Parathyroid adenoma (tissue), 2 donors: Measurements from ENCODE around the gene GNAS-AS1.

ENCODE experiments used
- H2AFZ ChIP-seq: fragments of 300-600 bp; sonication (generic); one replicate; pipeline ENCODE4 v1.7.0; 2017; ENCODE audit warnings: antibody characterized with exemption, mild to moderate bottlenecking
- H3K27ac ChIP-seq: fragments of 300-600 bp; sonication (generic); one replicate; pipeline ENCODE4 v1.7.0; 2017
- H3K27me3 ChIP-seq: fragments of 300-600 bp; sonication (generic); one replicate; pipeline ENCODE4 v1.7.0; 2017; ENCODE audit warnings: low read length; ENCODE audit not compliant: control insufficient read depth, insufficient read depth
- H3K36me3 ChIP-seq: fragments of 300-600 bp; sonication (generic); one replicate; pipeline ENCODE4 v1.7.0; 2017; ENCODE audit warnings: low read length; ENCODE audit not compliant: control insufficient read depth, insufficient read depth
- H3K4me1 ChIP-seq: fragments of 300-600 bp; sonication (generic); one replicate; pipeline ENCODE4 v1.7.0; 2017; ENCODE audit warnings: control low read depth
- H3K4me2 ChIP-seq: fragments of 300-600 bp; sonication (generic); one replicate; pipeline ENCODE4 v1.7.0; 2017; ENCODE audit warnings: low read length
- H3K4me3 ChIP-seq: fragments of 300-600 bp; sonication (generic); one replicate; pipeline ENCODE4 v1.7.0; 2017; ENCODE audit warnings: low read depth, low read length
- H3K79me2 ChIP-seq: fragments of 300-600 bp; sonication (generic); one replicate; pipeline ENCODE4 v1.7.0; 2017; ENCODE audit warnings: control low read depth
- H3K9ac ChIP-seq: fragments of 300-600 bp; sonication (generic); one replicate; pipeline ENCODE4 v1.7.0; 2017; ENCODE audit warnings: mild to moderate bottlenecking
- H3K9me3 ChIP-seq: fragments of 300-600 bp; sonication (generic); one replicate; pipeline ENCODE4 v1.7.0; 2017; ENCODE audit warnings: low read length; ENCODE audit not compliant: control insufficient read depth
- CTCF ChIP-seq: fragments of 300-600 bp; sonication (generic); IDR thresholded peaks from one replicate; pipeline ENCODE4 v1.7.0; 2017; ENCODE audit warnings: antibody characterized with exemption, mild to moderate bottlenecking
- donor health status: primary hyperparathyroidism.

The GNAS-AS1 gene

DNA sequence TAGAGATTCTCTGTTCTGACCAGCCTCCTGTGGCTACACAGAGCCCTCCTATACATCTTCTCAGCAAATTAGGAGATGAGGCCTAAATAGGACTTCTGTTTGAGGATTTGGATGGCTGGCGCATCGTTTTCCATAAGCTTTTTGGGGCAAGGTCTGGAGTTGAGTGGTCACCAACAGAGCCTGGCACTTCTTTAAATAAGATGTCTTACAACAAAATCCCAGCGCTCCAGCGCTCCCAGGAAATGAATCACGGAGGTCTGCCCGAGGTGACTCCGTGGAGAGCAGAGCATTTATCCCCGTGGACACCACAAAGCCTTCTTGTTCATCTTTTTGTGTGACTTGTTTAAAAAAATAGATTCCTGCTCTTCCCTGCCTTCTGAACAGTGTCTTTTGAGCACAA is 75.3 kb downstream of the GNAS-AS1 start:
- Histone ChIP-seq H3K27ac (no peak overlapping the region), H3K4me3 (no peak overlapping the region), H3K9me3 (no peaks in the 10 kb centered on the region), H3K79me2 (no peaks in the 10 kb centered on the region), H2AFZ (no peak overlapping the region), H3K4me1 (no peaks in the 10 kb centered on the region), H3K27me3 (no peaks in the 10 kb centered on the region), H3K9ac (no peak overlapping the region), H3K36me3 (no peaks in the 10 kb centered on the region), H3K4me2 (no peak overlapping the region)
- TF ChIP-seq CTCF, result no peak

- Histone ChIP-seq H3K4me2 (no peak overlapping the region), H3K9ac (no peak overlapping the region), H3K4me3 (no peak overlapping the region), H3K27ac (no peak overlapping the region), H3K9me3 (no peaks in the 10 kb centered on the region), H2AFZ (no peak overlapping the region), H3K27me3 (no peaks in the 10 kb centered on the region), H3K79me2 (no peaks in the 10 kb centered on the region), H3K36me3 (no peaks in the 10 kb centered on the region), H3K4me1 (no peaks in the 10 kb centered on the region)
- TF ChIP-seq CTCF, result no peak
Observed at GRCh38 chr20:58774667-58775263, 75.9 kb downstream of the GNAS-AS1 start.

DNA sequence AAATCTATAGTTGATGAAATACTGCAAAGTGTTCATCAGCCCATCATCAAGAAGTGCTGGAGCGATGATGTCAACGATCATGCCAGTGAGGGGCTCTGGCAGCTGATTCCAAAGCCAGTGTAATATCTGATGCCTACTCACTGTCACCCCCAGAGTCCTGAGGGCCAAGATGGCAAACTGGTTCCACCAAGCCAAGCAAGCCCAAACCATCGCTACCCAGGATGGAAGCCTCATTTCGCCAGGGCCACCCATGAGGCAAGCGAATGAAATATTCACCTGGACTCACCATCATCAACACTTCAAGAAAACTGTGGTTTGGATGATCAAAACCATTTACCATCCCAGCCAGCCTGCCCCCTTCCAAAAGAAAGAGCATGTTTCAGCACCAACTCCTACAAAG is 76.5 kb downstream of the GNAS-AS1 start:
- Histone ChIP-seq H3K27me3 (no peaks in the 10 kb centered on the region), H3K36me3 (no peaks in the 10 kb centered on the region), H3K4me1 (no peaks in the 10 kb centered on the region), H3K79me2 (no peaks in the 10 kb centered on the region), H3K4me2 (no peak overlapping the region), H3K4me3 (no peak overlapping the region), H3K27ac (no peak overlapping the region), H3K9ac (no peak overlapping the region), H2AFZ (no peak overlapping the region), H3K9me3 (no peaks in the 10 kb centered on the region)
- TF ChIP-seq CTCF, result no peak

GRCh38 chr20:58772786-58773185 is 77.9 kb downstream of the GNAS-AS1 start:
- Histone ChIP-seq H3K79me2 (no peaks in the 10 kb centered on the region), H3K36me3 (no peaks in the 10 kb centered on the region), H2AFZ (no peak overlapping the region), H3K27me3 (no peaks in the 10 kb centered on the region), H3K4me1 (no peaks in the 10 kb centered on the region), H3K9me3 (no peaks in the 10 kb centered on the region), H3K9ac (no peak overlapping the region), H3K4me2 (no peak overlapping the region), H3K27ac (no peak overlapping the region), H3K4me3 (no peak overlapping the region)
- no peak for TF ChIP-seq CTCF
